ENCODE data around the gene MLIP.

DNA sequence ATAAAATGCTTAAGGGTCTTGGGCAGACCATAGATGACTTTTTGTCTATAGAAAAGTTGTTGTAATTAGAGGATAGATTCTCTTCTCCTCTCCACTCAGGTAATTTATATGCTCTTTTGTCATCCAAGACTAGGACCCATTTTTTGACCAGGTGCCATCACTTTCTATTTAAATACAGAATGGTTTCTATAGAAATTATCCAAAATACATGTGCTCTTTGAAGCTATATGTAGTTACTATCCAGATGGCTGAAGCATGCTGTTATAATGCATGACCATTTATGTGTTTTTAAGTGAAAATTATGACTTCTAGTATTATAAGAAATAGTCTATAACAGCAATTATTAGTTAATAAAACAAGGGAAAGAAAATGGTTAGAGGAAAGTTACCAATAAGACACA lies 3.0 kb upstream of the MLIP start:
- TF ChIP-seq, protein P1, sequence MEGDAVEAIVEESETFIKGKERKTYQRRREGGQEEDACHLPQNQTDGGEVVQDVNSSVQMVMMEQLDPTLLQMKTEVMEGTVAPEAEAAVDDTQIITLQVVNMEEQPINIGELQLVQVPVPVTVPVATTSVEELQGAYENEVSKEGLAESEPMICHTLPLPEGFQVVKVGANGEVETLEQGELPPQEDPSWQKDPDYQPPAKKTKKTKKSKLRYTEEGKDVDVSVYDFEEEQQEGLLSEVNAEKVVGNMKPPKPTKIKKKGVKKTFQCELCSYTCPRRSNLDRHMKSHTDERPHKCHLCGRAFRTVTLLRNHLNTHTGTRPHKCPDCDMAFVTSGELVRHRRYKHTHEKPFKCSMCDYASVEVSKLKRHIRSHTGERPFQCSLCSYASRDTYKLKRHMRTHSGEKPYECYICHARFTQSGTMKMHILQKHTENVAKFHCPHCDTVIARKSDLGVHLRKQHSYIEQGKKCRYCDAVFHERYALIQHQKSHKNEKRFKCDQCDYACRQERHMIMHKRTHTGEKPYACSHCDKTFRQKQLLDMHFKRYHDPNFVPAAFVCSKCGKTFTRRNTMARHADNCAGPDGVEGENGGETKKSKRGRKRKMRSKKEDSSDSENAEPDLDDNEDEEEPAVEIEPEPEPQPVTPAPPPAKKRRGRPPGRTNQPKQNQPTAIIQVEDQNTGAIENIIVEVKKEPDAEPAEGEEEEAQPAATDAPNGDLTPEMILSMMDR (IDR thresholded peaks at IDR 0.05), result no peak
- no peak for TF ChIP-seq POLR2A (IDR thresholded peaks at IDR 0.05)
- no peak for TF ChIP-seq EP300 (IDR thresholded peaks at IDR 0.05)
